NCI-H345 (cell line): ENCODE data around the gene TMEM242.

Experiments used
- DNase-seq: peaks from one replicate; lab custom pipeline; 2025; lab: John Stamatoyannopoulos, UW

TMEM242 gene

GRCh38 chr6:157288575-157288974, 34.7 kb downstream of the TMEM242 start:
- no peak for DNase-seq

GRCh38 chr6:157287923-157288322, 35.4 kb downstream of the TMEM242 start:
- no peak for DNase-seq

GRCh38 chr6:157287247-157287850, 36.0 kb downstream of the TMEM242 start:
- DNase-seq, result no peak

GRCh38 chr6:157285422-157285779, 37.9 kb downstream of the TMEM242 start:
- no peak for DNase-seq

DNA sequence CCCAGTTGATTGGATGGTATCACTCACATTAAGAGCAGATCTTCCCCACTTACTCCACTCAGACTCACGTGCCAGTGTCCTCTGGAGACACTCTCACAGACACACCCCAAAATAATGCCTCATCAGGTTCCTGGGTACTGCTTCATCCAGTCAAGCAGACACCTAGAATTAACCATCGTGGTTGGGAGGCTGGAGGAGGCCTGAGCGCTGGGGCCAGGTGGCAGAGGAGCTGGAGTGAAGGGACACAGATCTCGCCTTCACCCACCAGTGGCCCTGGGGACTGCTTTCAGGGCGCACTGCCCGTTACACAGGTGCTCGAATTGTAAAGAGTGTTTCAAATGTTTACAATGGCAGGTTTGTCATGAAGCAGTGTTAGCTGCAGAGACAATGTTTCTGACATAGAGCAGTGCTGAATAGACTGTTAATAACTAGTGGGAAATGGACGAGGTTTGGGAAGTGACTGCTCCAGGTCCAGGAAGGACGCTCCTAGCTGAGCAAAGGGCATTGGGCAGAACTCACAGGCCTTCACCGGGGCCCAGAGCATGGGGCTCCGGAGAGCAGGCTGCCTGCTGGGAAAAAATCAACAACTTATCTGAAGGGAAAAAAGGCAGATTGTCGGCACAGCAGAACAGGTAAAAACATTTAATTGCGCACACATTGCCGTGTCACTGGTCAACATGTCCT, 38.4 kb downstream of the TMEM242 start:
- no peak for DNase-seq

GRCh38 chr6:157283900-157284737, 39.2 kb downstream of the TMEM242 start:
- no peak for DNase-seq

DNA sequence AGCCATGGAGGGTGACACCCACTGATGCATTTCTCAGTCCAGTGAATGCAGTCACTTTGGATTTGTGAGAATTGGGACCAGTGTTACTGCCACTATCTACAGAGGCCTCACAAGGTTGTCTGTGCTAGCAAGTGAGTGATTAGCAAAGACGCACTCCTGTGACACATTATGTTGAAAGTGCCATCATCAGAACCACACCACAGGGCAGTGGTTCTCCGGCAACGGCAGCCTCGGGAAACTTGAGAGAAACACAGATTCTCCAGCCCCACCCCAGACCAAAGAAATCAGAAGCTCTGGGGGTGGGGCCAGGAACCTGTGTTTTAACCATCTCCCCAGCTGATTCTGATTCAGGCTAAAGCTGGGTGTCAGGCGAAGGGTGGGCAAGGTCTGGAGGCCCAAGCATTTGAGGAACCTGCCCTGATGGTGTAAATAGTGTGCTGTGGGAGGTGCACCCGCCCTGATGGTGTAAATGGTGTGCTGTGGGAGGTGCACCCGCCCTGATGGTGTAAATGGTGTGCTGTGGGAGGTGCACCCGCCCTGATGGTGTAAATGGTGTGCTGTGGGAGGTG, 39.9 kb downstream of the TMEM242 start:
- no peak for DNase-seq

DNA sequence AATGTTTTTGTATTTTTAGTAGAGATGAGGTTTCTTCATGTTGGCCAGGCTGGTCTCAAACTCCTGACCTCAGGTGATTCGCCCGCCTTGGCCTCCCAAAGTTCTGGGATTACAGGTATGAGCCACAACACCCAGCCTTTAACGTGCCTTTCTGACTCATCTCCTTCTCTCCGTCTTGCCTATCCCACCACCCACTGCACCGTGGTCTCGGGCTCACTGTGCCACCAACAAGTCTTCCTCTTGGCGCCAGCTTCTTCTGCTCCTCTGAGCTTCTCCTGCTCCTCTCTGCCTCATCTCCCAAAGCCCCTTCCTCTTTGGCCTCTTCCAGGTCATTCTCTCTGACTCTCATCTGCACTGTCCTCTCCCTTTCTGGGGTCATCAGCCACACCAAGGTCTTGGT, 41.0 kb downstream of the TMEM242 start:
- DNase-seq, result no peak

- DNase-seq, result no peak
These were observed 41.7 kb downstream of the TMEM242 start for GRCh38 chr6:157281570-157281969.

DNA sequence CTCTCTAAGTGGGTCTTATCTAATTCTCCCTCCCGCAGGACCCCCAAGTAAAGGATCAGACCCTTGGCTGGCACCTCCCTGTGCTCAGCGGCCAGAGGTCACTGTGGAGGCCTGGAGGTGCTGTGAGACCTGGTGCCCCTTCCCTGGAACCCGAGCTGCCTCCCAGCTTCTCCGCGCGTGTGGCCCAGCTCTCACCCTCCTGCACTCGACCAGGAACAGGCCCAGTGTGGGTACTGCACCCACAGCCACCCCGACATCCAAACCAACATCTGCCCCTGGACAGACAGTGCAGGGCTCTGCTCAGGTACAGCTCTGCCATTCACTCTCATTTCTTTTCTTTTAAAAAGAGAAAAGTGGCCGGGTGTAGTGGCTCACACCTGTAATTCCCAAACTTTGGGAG, 42.4 kb downstream of the TMEM242 start:
- DNase-seq, result no peak

DNA sequence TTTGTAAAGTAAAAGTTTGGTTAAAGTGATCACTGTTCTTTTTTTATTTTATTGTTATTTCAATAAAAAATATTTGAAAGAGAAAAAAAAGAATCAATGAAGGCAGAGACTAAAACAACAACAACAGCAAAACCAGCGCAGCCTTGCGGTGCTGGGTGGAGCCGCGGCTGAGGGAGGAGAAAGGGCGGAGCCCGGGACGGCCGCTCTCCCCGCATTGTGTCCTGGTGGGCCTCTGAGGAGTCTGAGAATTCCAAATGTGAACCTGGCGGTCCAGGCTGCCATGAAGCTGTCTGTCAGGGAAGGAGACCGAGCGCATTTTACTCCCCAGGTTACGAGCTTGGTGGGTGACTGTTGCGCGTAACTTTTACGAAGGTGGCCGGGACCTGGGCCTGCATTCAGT, 43.2 kb downstream of the TMEM242 start:
- DNase-seq, result no peak

GRCh38 chr6:157278171-157278570, 45.1 kb downstream of the TMEM242 start:
- DNase-seq, result no peak

- DNase-seq, result no peak
These were observed 46.6 kb downstream of the TMEM242 start for GRCh38 chr6:157276731-157277130.

GRCh38 chr6:157276134-157276532, 47.2 kb downstream of the TMEM242 start:
- DNase-seq, result no peak

- DNase-seq, result peak; percentile 84
These were observed 48.7 kb downstream of the TMEM242 start for GRCh38 chr6:157274471-157275226.

DNA sequence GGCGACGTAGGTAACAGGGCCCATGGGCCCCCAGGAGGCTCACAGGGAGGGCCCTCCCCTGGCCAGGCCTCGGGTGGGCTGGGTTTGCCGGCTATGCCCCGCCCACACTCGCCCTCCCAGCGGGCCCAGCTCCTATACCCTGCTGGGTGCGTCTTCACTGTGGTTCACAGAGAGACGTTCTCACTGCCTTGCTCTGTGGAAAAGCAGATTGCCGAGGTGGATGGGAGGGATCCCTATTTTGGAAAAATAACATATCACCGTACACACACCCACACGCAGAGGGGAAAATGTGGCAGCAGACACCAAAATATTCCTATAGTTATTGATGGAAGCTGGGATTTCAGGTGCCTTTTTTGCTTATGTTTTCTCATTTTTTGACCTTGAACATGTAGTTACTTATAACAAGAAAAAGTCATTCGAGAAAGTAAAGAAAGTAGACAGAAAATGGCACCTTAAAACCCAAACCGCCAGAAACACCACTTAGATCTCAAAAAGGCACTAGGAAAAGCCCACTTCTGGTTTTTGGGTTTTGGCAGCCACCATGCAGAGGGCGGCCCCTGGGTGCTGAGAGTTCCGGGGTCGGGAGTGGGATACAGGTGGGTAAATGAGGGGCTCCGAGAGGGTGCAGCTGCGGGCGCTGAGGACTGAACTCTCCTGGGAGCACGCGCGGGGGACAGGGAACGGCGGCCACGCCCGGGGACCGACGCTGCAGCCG, 49.4 kb downstream of the TMEM242 start:
- peak; percentile 92 for DNase-seq

- DNase-seq, result peak; percentile 63
These were observed 50.2 kb downstream of the TMEM242 start for GRCh38 chr6:157272866-157273755.

GRCh38 chr6:157272372-157272771, 50.9 kb downstream of the TMEM242 start:
- no peak for DNase-seq

- no peak for DNase-seq
These were observed 51.4 kb downstream of the TMEM242 start for GRCh38 chr6:157271911-157272310.

GRCh38 chr6:157271441-157271840, 51.9 kb downstream of the TMEM242 start:
- DNase-seq, result no peak
